ENCODE data around the gene HMG20A.
A peak's percentile ranks its signal among the peaks of the same experiment; 100 is the strongest.

The HMG20A gene

GRCh38 chr15:77532846-77533245, 112.2 kb downstream of the HMG20A start:
- TF ChIP-seq CREB5 (CRISPR knock-in tag; IDR thresholded peaks at IDR 0.05; ENCODE audit: low read depth): no peak
- TF ChIP-seq ZNF565 (CRISPR knock-in tag; conservative IDR thresholded peaks at IDR 0.05; ENCODE audit: low read depth): no peak
- TF ChIP-seq GLIS3 (CRISPR knock-in tag; IDR thresholded peaks at IDR 0.05): no peak
- TF ChIP-seq ZFP3 (CRISPR knock-in tag; IDR thresholded peaks at IDR 0.05): no peak
- TF ChIP-seq POU6F1 (CRISPR knock-in tag; IDR thresholded peaks at IDR 0.05; ENCODE audit: borderline replicate concordance, low read depth): no peak
- no peak for ATAC-seq

- TF ChIP-seq TCF4 (CRISPR knock-in tag; IDR thresholded peaks at IDR 0.05; ENCODE audit: borderline replicate concordance) (0 out of 2 replicates have a peak, but pooled peaks have one; percentile 20), PPARA (CRISPR knock-in tag; IDR thresholded peaks at IDR 0.05; ENCODE audit: borderline replicate concordance) (no peak), PATZ1 (CRISPR knock-in tag; IDR thresholded peaks at IDR 0.05; ENCODE audit: borderline replicate concordance) (no peak), BACH2 (CRISPR knock-in tag; IDR thresholded peaks at IDR 0.05; ENCODE audit: borderline replicate concordance) (no peak), POU6F1 (CRISPR knock-in tag; IDR thresholded peaks at IDR 0.05; ENCODE audit: borderline replicate concordance, low read depth) (no peak)
These were observed 113.1 kb downstream of the HMG20A start for GRCh38 chr15:77533578-77534430.

More at GRCh38 chr15:77533578-77534430, 113.1 kb downstream of the HMG20A start:
- ATAC-seq: peak; percentile 46

Measured in SK-N-SH treated with all-trans-retinoic acid at 6 μM for 48 hours (cell line).